ENCODE data around the gene RNF44.

GRCh38 chr5:176531902-176532493, 5.2 kb downstream of the RNF44 start:
- no peak for TF ChIP-seq POLR2AphosphoS5 (IDR thresholded peaks at IDR 0.05)
- no peak for TF ChIP-seq CTCF (IDR thresholded peaks at IDR 0.05)
- TF ChIP-seq POLR2A (IDR thresholded peaks at IDR 0.05), result no peak
